CD4-positive, alpha-beta T cell treated with Interleukin-6 at 100 ng/mL for 8 hours (primary cell): ENCODE data around the gene KCNAB2.

Source experiments
- DNase-seq: peaks from one replicate; pipeline ENCODE4 v3.0.0-alpha.2; 2020; ENCODE audit warnings: mixed read lengths, low spot score

KCNAB2 gene

GRCh38 chr1:6111571-6111970, 65.9 kb downstream of the KCNAB2 start:
- no peak for DNase-seq

DNA sequence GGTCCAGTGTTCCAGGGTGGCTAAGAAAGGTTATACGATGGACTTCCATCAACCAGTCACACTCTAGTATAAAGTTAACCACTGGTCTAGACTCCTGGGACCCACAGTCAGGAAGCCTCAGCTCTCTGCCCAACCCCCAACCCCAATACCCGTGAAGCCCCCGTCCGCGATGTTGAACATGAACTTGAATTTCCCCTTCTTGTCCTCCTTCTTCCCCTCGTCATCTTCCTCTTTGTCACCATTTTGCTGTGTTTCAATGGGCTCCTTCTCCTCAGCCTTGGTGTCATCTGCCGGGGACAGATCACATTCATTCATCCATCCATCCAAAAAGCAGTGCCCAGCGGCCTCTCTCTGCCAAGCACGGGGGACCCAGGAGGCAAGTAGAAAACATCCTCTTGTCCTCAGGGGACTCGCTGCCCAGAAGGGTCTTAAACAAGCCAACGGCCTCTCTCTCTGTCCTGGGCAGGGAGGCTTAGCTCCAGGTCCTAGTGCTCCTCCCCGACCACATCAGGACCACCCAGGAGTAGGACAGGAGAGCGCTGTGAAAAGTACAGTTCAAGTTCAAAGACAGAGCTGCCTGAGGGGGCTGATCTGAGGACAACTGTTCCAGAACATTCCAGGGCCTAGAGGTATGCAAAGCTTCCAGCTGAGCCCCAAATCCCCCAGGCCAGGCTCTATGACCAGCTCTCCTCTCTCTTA, 66.5 kb downstream of the KCNAB2 start:
- no peak for DNase-seq

DNA sequence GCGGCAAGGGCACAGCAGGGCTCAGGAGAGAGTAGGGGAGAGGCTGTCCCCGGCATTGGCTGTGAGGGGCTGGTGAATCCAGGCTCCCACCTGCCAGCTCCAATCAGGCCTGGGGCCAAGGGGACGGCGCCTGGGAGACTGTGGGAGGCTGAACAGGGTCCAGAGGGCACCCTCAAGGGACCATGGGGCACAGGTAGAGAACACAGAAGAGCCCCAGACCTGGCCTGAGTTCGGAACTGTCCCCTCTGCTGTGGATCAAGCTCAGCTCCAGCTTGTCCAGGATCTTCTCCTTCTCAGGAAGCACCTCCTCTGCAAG, 67.0 kb downstream of the KCNAB2 start:
- DNase-seq = no peak

- DNase-seq = no peak
Observed at GRCh38 chr1:6113116-6113515, 67.4 kb downstream of the KCNAB2 start.

DNA sequence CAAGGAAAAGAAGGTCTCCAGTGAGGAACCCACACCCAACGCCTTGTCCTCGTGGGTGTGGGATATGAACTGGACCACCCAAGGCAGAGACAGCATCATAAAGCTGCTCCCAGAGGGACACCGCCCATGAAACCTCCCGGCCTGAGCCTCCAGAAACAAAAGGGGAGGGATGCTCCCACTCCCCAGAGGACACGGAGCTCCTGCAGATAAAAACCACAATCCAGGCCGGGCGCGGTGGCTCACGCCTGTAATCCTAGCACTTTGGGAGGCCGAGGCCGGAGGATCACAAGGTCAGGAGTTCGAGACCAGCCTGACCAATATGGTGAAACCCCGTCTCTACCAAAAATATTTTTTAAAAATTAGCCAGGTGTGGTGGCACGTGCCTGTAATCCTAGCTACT, 68.1 kb downstream of the KCNAB2 start:
- no peak for DNase-seq

GRCh38 chr1:6116137-6116536, 70.4 kb downstream of the KCNAB2 start:
- DNase-seq = no peak

DNA sequence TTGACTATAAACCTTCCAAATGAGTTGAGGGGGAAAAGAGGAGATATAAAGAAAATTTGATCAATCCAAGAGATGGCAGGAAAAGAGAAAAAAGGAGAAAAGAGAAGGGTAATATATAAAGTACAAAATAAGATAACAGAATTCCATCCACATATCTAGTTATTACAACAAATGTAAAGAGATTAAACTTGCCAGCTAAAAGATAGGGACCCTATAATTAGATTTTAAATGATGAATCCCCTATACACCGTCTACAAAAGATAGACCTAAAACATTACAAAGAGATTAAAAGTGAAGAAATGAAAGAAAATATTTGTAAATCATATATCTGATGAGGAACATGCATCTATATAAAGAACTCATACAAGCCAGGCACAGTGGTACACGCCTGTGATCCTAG, 71.4 kb downstream of the KCNAB2 start:
- DNase-seq = no peak

GRCh38 chr1:6117624-6118023, 71.9 kb downstream of the KCNAB2 start:
- DNase-seq = no peak

- no peak for DNase-seq
Observed at GRCh38 chr1:6118415-6118814, 72.7 kb downstream of the KCNAB2 start.

DNA sequence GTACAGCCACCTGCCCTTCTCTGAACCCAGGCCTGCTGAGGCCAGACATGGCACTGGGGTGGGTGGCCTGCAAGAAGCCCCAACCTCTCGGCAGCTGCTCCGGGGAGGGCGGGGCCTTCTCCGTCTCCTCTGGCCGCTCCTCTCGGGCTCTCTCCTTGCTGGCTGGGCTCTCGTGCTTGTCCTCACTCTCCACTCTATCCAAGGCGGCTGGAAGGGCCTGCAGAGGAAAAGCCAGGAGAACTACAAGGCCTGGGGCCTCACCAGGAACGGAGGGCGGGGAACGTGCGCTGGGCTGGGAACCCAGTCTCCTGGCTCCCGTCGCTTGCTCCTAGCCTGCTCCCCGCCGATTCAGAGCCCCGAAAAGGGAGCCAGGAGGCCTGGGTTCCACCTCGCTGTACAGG, 75.3 kb downstream of the KCNAB2 start:
- no peak for DNase-seq

DNA sequence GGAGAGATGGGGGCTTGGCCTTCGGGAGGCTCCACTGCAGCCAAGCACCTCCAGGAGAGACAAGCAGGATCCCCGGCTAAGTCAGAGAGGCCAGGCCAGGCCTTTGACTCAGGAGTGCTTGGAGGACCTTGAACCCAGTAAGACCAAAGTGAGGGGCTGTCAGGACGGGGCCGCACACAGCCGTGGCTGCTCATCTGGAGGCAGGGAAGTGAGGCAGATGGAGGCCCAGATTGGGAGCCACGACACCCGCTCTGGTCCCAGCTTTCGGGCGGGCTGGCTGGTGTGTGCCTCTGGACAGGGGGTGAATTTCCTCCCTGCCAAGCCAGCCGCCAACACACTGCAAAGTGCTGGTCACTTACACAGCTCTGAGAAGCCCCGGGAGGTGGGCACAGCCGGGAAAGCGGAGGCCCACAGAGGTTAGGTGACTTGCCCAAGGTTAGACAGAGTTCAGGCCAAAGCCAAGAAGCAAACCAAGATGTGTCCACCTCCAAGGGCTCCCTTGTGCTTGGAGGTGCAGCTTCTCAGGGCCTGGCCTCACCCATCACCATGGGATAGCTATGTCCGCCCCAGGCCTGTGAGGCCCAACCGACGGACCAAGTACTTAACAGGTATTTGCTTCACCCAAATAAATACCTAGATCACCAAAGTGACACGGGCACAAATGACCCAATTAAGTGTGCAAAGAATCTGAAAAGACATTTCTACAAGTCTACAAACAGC, 76.1 kb downstream of the KCNAB2 start:
- DNase-seq = no peak

GRCh38 chr1:6123083-6123482, 77.4 kb downstream of the KCNAB2 start:
- DNase-seq = no peak

DNA sequence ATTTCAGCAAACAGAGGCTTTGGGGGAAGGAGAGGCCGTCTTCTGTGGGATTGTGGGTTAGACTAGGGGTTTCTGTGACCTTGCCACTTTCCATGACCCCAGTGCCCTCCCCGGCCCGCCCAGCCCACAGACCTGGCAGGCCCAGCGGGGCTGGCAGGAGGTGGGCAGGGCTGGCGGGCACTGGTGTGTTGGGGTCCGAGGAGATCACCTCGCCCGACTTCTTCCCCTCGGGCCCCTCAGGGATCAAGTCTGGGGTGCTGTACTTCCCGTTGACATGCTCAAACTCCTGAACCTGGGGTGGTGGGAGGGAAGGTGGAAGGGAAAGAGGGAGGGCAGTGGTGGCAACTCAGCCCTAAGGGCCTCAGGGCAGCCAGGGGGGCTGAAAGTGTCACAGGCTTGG, 78.1 kb downstream of the KCNAB2 start:
- no peak for DNase-seq

DNA sequence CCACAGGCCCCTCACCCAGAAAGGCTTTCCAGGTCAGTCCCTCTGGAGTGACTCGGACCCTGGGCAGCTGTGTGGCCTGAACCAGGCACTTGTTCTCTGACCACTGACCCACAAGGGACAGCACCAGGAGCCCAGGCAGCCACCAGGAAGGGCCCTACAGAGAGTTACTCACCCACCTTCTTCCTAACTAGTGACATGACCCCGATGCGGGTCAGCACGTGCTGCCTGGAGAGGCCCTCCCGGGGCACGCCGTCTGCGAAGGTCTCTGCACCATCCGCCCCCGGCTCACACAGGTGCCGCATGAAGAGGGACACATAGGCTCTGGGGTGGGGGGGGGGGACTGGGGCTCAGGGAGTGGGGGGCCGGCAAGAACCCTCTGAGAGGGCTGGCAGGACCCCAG, 78.7 kb downstream of the KCNAB2 start:
- no peak for DNase-seq

- DNase-seq = no peak
Observed at GRCh38 chr1:6124746-6125365, 79.2 kb downstream of the KCNAB2 start.

GRCh38 chr1:6125366-6125765, 79.7 kb downstream of the KCNAB2 start:
- DNase-seq = no peak

DNA sequence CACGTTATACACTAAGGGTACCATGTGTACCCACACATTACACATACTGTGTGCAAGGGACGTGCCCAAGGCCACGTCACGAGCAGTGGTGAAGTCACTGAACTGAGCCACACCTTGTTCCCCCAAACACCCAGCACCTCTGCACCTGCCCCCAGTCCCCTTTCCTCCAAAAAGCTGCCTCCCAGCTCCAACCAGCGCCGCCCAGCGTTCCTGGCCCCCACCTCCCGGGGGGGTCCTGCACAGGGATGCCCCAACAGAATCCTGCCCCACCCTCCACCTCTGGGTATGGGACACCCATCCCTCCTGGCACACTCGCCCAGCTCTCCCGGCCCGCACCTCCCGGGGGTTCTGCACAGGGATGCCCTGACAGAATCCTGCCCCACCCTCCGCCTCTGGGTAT, 80.3 kb downstream of the KCNAB2 start:
- DNase-seq = no peak

- DNase-seq = no peak
Observed at GRCh38 chr1:6126521-6127067, 80.9 kb downstream of the KCNAB2 start.

DNA sequence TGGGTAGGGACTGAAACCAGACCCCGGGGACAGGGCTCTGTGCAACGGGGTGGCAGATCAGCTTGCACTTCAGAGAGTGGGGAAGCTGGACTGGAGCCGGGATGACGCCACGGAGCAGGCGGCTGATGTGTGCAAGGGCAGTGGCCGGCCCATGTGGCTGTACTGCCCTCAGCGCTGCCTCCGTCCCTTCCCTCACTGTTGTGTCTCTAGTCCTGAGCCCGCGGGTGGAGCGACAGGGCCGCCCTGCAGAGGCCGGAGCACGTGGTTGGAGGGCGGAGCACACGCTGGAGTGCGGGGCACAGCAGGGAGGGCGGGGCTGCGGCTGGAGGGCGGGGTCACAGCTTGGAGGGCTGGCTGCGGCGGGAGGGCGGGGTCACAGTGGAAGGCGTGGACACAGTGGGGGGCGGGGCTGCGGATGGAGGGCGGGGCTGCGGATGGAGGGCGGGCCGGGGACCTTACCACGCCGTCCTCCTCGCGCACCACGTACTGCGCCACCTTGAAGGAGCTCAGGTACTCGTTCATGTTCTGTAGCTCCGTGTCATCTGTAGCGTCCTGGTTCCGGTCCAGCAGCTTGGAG, 82.0 kb downstream of the KCNAB2 start:
- peak; percentile 73 for DNase-seq

GRCh38 chr1:6128276-6129081, 82.8 kb downstream of the KCNAB2 start:
- DNase-seq = no peak

- DNase-seq = no peak
Observed at GRCh38 chr1:6129313-6129712, 83.6 kb downstream of the KCNAB2 start.

DNA sequence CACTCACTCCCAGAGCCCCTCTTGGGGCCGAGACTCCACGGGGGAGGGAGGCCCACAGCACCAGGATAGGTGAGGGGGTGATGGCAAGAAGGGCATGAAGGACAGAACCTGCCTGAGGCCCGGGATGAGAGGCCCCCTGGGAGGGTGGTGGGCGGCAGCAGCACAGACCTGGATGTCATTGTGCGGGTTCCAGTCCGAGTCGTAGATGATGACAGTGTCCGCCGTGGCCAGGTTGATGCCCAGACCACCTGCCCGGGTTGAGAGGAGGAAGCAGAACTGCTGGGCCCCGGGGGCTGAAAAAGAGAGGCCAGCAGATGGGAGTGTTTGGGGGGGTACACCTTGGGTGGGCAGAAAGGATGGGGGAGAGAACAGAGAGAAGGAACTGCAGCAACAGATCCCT, 84.3 kb downstream of the KCNAB2 start:
- no peak for DNase-seq
